GM12865 (cell line): ENCODE measurements around the gene PRR35.

ENCODE experiments used
- DNase-seq: peaks from one replicate; pipeline ENCODE4 v3.0.0; 2010; ENCODE audit warnings: low read depth
- H3K4me3 ChIP-seq: 2 replicates; pipeline ENCODE4 v1.5.1; 2011; ENCODE audit warnings: mild to moderate bottlenecking, low read depth, low read length, control low read depth
- TF ChIP-seq, protein P1 (sequence below): IDR thresholded peaks from 2 replicates; pipeline ENCODE4 v1.5.1; 2011; ENCODE audit warnings: low read length, control low read depth, low read depth, inconsistent platforms; ENCODE audit not compliant: insufficient read depth; ENCODE audit errors: missing control alignments

PRR35 gene

DNA sequence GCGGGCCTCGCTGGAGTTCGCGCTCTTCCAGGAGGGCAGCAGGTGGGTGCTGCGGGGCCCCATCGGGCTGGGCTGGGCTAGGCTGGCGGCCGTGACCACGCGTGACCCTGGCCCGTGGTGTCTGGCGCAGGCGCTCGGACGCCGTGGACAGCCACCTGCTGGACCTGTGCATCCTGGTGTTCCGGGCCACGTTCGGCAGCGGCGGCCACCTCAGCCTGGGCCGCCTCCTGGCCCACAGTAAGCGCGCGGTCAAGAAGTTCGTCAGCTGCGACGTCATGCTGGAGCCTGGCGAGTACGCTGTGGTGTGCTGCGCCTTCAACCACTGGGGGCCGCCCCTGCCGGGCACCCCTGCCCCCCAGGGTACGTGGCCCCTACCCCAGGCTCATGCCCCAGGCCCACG is 8.0 kb upstream of the PRR35 start:
- no peak overlapping the region for H3K4me3 ChIP-seq
- TF ChIP-seq, protein P1, sequence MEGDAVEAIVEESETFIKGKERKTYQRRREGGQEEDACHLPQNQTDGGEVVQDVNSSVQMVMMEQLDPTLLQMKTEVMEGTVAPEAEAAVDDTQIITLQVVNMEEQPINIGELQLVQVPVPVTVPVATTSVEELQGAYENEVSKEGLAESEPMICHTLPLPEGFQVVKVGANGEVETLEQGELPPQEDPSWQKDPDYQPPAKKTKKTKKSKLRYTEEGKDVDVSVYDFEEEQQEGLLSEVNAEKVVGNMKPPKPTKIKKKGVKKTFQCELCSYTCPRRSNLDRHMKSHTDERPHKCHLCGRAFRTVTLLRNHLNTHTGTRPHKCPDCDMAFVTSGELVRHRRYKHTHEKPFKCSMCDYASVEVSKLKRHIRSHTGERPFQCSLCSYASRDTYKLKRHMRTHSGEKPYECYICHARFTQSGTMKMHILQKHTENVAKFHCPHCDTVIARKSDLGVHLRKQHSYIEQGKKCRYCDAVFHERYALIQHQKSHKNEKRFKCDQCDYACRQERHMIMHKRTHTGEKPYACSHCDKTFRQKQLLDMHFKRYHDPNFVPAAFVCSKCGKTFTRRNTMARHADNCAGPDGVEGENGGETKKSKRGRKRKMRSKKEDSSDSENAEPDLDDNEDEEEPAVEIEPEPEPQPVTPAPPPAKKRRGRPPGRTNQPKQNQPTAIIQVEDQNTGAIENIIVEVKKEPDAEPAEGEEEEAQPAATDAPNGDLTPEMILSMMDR, result no peak
- no peak for DNase-seq

DNA sequence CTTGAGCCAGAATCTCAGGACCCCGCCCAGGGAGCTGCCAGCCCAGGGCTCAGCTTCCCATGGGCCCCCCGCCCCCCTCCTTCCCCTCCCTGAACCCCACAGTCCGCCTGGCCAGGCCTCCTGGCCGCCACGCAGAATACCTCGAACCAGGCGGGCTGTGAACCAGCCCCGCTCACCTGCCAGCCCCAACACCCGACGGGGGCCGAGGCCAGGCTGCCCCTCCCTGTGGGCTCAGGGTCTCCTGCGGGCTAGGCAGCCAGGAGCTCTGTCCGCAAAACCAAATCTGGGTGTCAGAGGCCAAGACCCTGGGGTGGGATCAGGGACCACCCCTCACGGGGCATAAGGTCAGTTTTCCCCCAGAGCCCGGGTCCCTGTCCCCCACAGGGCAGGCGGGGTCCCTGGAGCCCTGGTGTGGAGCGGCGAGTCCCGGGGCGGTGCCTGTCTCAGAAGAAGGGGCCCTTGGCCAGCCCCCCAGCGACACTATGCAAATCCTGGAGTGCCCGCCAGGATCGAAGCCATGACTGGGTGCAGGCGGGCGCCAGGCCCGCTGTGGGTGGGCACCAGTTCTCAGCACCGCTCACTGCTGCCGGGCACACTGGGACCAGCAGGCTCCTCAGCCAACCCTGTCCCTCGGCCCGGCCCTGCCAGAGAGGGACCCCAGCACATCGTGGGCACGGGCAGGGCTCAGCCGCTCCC is 6.4 kb upstream of the PRR35 start:
- H3K4me3 ChIP-seq, result no peak overlapping the region
- TF ChIP-seq, protein P1, result no peak

DNA sequence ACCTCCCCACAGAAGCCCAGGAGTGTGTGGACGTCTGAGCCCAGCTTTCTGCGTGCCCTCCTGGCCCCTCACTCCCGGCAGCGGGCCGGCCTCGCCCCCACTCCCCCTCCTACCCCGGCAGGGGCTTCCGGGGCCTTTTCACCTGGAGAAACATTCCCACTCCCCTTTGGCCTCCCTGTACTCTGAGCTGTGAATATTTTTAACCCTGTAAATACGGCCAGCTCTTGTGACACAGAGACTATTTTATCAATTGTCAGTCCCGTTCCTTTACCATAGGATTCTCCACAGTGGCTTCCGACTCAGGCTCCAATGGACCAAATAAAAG is 5.9 kb upstream of the PRR35 start:
- DNase-seq, result no peak
- TF ChIP-seq, protein P1, result no peak
- H3K4me3 ChIP-seq, result no peak overlapping the region

More for the DNA sequence above, 6.4 kb upstream of the PRR35 start:
- DNase-seq, result no peak

DNA sequence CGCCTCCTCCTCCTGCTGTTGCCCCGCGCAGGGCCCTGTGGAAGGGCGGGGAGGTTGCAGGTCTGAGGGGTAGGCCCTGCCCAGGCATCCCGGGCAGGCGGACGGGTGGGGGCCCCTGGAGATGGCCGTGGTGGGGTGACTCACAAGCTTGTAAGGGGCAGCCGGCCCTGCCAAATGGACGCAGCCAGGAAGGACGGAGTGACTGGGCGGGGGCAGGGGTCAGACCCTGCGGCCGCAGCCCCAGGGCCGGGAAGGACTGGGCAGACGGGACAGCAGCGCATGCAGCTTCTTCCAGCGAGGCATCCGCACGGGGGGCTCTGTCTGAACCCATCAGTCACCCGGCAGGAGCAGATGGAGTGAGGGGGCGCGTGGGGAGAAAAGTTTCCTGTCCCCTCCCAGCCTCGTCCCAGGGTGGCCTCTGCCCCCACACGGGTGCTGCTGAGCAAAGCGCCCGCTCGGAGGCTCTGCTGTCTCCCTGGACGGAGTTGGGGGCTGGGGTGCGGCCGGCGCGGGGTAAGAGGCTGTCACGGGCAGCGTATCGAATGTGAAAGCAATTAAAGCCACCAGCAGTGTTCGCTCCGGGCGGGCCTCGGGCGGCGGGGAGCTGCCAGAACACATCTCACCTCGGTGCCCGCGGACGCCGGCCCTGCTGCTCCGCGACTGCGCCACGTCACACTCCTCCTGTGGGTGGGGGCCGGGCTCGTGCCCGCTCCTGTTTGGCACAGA is 5.4 kb upstream of the PRR35 start:
- no peak overlapping the region for H3K4me3 ChIP-seq
- TF ChIP-seq, protein P1, result no peak
- no peak for DNase-seq

DNA sequence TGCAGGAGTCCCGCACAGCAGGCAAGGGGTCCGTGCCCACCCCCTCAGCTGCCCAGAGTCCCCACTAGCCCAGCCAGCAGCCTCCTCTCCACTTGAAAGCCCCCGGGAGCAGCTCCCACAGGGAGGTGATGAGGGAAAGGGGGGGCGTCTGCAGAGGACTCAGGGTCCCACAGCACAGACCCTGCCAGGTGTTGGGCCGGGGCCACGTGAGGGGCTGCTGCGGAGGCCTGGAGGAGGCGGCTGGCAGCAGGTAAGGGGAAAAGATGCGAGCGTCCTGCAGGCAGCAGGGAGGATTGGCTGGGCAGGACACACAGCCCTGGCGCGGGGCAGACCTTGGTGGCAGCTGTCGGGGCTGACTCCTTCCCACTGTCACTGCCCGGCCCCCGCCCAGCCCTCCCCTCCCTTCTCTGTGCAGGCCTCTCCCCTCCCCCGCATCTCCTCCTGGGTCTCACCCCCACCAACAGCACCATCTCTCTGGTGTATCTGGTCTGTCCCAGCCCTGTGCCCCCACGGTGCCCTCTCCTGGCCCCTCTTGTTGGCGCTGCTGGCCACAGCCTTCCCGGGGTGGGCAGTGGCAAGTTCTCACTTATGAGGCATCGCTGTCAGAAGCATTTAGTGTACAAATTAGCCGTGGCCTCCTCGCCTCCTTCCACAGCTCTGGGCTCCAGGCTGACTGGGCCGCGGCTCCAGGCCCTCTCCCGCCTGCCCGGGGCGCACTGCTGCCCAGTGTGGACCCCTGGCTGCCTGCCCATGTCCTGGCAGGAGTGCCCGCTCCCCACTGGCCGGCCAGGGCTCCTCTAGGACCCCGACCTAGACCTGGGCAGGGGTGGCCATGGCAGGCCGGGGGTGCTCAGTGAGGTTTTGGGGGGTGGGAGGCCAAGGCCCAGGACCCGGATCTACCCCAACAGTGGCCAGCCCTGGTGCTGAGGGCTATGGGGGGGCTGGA is 4.4 kb upstream of the PRR35 start:
- no peak overlapping the region for H3K4me3 ChIP-seq
- no peak for DNase-seq
- TF ChIP-seq, protein P1, result no peak

DNA sequence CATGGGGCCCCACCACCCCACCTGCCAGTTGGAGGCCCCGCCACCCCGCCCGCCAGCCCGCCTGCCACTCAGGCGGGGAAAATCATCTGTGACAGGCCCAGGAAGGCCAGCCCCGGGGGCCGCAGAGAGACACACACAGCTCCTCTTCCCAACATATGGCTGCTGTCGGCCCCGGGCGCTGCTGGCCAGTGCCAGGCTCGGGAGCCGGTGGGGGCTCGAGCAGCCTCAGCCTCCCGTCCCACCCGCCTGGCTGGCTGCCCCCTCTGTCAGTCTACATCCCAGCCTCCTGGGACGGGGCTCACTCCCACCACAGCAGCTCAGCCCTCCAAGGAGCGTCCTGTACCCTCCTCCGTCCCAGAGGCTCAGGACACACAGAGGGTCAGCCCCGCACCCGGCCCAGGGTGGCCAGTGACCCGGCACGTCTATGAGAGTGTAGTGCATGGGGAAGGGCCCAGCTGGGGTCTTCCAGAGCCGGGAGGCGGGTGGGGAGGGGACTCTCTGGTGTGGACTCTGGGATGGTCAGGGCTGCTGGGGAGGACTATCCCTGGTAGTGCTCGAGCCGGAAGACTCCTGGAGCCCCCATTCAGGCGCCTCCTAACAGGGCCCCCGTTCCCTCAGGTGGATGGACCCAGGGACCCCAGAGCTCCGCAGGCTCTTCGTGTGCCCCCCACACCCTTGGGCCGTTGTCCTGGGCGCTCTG is 3.6 kb upstream of the PRR35 start:
- DNase-seq, result no peak
- no peak overlapping the region for H3K4me3 ChIP-seq
- TF ChIP-seq, protein P1, result no peak
